Measurements from ENCODE around the gene KCNH2. TPM values are rescaled to one million over a fixed set of nuclear protein-coding genes. Genes with fewer than 3 reads are reported as not detected.

Gene KCNH2
- total RNA-seq, 4 donors from 2014 or later = 0.12 to 0.56 (median 0.47) TPM

GRCh38 chr7:150981644-150982043, 3.5 kb upstream of the KCNH2 start:
- ATAC-seq (ENCODE audit: low FRiP score) = no peak
- no peak for TF ChIP-seq CTCF (IDR thresholded peaks at IDR 0.05)
- DNase-seq (ENCODE audit: low spot score) = no peak

GRCh38 chr7:150980663-150981062, 2.5 kb upstream of the KCNH2 start:
- ATAC-seq (ENCODE audit: low FRiP score) = no peak
- DNase-seq (ENCODE audit: low spot score) = no peak
- TF ChIP-seq CTCF (IDR thresholded peaks at IDR 0.05) = no peak

- no peak for TF ChIP-seq CTCF (IDR thresholded peaks at IDR 0.05)
- DNase-seq (ENCODE audit: low spot score) (no peak), ATAC-seq (ENCODE audit: low FRiP score) (no peak)
Measured at GRCh38 chr7:150979713-150980390, 1.7 kb upstream of the KCNH2 start.

GRCh38 chr7:150977382-150978125, 567 bp downstream of the KCNH2 start:
- ATAC-seq (ENCODE audit: low FRiP score) = no peak
- DNase-seq (ENCODE audit: low spot score) = no peak
- TF ChIP-seq CTCF (IDR thresholded peaks at IDR 0.05) = no peak

GRCh38 chr7:150976529-150977381, 1.4 kb downstream of the KCNH2 start:
- TF ChIP-seq CTCF (IDR thresholded peaks at IDR 0.05) = no peak
- ATAC-seq (ENCODE audit: low FRiP score) (no peak), DNase-seq (ENCODE audit: low spot score) (no peak)

GRCh38 chr7:150975536-150976319, 2.4 kb downstream of the KCNH2 start:
- DNase-seq (ENCODE audit: low spot score) = no peak
- no peak for ATAC-seq (ENCODE audit: low FRiP score)
- no peak for TF ChIP-seq CTCF (IDR thresholded peaks at IDR 0.05)

All from omental fat pad (tissue), 4 donors.